Astrocyte (in vitro differentiated cells and primary cell): Measurements from ENCODE around the gene PSRC1.

Experiments used
- EZH2 ChIP-seq: IDR thresholded peaks from 2 replicates; pipeline ENCODE4 v1.6.1; 2012; ENCODE audit warnings: mild to moderate bottlenecking, low read length, inconsistent platforms; ENCODE audit not compliant: insufficient read depth
- TF ChIP-seq, protein P1 (sequence below): IDR thresholded peaks from 2 replicates; pipeline ENCODE4 v1.5.1; 2011; ENCODE audit warnings: low read depth, mild to moderate bottlenecking, inconsistent platforms, low read length, moderate library complexity; ENCODE audit not compliant: insufficient read depth

DNA sequence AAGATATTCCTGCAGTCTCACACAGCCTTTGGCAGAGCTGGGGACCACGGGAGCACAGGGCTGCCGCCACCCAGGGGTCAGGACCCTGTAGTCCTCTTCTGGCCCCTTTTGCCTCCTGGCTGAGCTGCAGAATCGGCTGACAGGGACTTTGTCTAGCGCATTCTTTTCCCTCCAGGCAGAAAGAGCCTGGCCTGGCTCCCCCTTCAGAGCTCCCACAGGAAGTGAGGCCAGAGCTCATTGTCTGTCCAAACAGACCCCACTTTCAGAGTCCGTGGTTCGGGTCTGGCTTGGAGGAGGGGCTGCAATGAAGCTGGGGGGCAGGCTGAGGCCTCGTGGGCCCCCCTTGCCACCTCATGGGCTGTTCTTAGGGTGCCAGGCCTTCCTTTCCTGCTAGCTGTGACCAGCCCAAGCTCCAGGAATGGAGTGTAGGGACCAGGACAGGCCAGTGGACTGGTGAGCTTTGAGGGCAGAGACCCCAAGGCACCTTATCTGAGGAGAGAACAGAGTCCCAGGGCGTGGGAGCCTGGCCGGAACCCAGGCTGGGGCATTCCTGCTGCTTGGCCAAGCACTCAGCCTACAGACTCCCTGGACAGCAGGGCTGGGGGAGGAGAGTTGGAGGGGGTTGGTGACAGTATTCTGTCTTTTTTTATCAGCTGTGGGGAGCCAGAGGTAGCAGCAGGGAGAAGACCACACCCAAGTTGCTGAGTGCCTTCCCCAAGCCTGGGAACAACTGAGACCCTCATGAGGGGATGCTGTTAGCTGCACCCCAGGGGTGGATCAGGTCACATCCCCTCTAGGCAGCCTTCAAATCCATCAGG is 28.9 kb downstream of the PSRC1 start:
- no peak for TF ChIP-seq EZH2
- TF ChIP-seq, protein P1, sequence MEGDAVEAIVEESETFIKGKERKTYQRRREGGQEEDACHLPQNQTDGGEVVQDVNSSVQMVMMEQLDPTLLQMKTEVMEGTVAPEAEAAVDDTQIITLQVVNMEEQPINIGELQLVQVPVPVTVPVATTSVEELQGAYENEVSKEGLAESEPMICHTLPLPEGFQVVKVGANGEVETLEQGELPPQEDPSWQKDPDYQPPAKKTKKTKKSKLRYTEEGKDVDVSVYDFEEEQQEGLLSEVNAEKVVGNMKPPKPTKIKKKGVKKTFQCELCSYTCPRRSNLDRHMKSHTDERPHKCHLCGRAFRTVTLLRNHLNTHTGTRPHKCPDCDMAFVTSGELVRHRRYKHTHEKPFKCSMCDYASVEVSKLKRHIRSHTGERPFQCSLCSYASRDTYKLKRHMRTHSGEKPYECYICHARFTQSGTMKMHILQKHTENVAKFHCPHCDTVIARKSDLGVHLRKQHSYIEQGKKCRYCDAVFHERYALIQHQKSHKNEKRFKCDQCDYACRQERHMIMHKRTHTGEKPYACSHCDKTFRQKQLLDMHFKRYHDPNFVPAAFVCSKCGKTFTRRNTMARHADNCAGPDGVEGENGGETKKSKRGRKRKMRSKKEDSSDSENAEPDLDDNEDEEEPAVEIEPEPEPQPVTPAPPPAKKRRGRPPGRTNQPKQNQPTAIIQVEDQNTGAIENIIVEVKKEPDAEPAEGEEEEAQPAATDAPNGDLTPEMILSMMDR = no peak
